ENCODE results near the gene ZNF655.

Gene ZNF655

DNA sequence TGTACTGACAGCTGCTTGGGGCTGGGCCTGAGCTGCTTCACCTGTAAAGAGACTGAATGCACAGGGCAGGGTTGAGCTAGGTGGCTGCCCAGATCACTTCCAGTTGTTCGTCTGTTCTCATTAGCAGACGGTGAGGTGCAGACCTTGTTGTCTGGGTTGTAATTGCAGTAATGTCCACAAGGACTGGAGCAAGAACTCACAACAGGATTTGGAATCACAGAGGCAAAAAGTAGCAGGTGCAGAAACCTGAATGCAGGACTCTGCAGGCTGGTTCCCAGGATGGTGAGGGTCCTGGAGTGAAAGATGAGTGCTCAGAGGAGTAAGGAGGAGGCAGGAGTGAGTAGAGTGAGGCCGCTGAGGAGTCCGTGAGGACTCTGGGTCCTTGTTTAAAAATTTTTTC is 67.5 kb downstream of the ZNF655 start:
- Histone ChIP-seq H3K27ac (no peak overlapping the region), H3K4me3 (no peak overlapping the region)
- no peak for TF ChIP-seq CTCF (IDR thresholded peaks at IDR 0.05)
- DNase-seq (ENCODE audit: low spot score), result no peak

All from coronary artery (tissue), 2 donors.